Neuronal stem cell (in vitro differentiated cells): Measurements from ENCODE around the gene FAM228B.

Experiments used
- DNase-seq: peaks from one replicate; pipeline ENCODE4 v3.0.0-alpha.2; 2013; ENCODE audit warnings: low spot score
- H2AFZ ChIP-seq: one replicate; pipeline ENCODE4 v1.6.1; 2013; ENCODE audit warnings: mild to moderate bottlenecking, low read length, inconsistent platforms
- H2AK5ac ChIP-seq: 2 replicates; pipeline ENCODE4 v1.6.1; 2013; ENCODE audit warnings: low read depth, mild to moderate bottlenecking, inconsistent platforms, low read length, moderate library complexity, mixed read lengths
- H2BK120ac ChIP-seq: 2 replicates; pipeline ENCODE4 v1.6.1; 2013; ENCODE audit warnings: low read depth, mild to moderate bottlenecking, inconsistent platforms, low read length, moderate library complexity, mixed read lengths
- H2BK12ac ChIP-seq: one replicate; pipeline ENCODE4 v1.6.1; 2013; ENCODE audit warnings: low read length, inconsistent platforms
- H2BK15ac ChIP-seq: 2 replicates; pipeline ENCODE4 v1.6.1; 2013; ENCODE audit warnings: mild to moderate bottlenecking, low read length, inconsistent platforms, mixed read lengths
- H2BK5ac ChIP-seq: one replicate; pipeline ENCODE4 v1.6.1; 2013; ENCODE audit warnings: inconsistent platforms, mild to moderate bottlenecking, low read length, moderate library complexity
- H3K14ac ChIP-seq: one replicate; pipeline ENCODE4 v1.6.1; 2013; ENCODE audit warnings: low read length, inconsistent platforms
- H3K18ac ChIP-seq: 2 replicates; pipeline ENCODE4 v1.6.1; 2013; ENCODE audit warnings: low read length, inconsistent platforms
- H3K23ac ChIP-seq: 2 replicates; pipeline ENCODE4 v1.6.1; 2013; ENCODE audit warnings: low read depth, mild to moderate bottlenecking, mixed read lengths, low read length, inconsistent platforms; ENCODE audit not compliant: poor library complexity
- H3K27ac ChIP-seq: replicated peaks from 3 replicates; pipeline ENCODE4 v1.5.1; 2013; ENCODE audit warnings: low read length, inconsistent platforms
- H3K27me3 ChIP-seq, 3 experiments: 2 replicates each; pipeline ENCODE4 v1.6.1; 2013; ENCODE audit warnings: low read length in 3 of 3, mild to moderate bottlenecking in 2 of 3, inconsistent platforms in 1 of 3, low read depth in 1 of 3, mixed read lengths in 1 of 3, moderate library complexity in 1 of 3; ENCODE audit not compliant: control insufficient read depth in 3 of 3, insufficient read depth in 3 of 3
- H3K36me3 ChIP-seq, 2 donors: replicated peaks in 1 of 2; 2 replicates each; pipeline ENCODE4 v1.6.1; 2013; ENCODE audit warnings: low read length in 2 of 2; ENCODE audit not compliant: control insufficient read depth in 2 of 2, insufficient read depth in 2 of 2
- H3K4ac ChIP-seq: 2 replicates; pipeline ENCODE4 v1.6.1; 2013; ENCODE audit warnings: inconsistent platforms, mild to moderate bottlenecking, low read length, moderate library complexity
- H3K4me1 ChIP-seq, 2 donors: 1 replicate in 1 of 2; 2 replicates in 1 of 2; pipeline ENCODE4 v1.6.1; 2013; ENCODE audit warnings: low read length in 2 of 2, low read depth in 1 of 2; ENCODE audit not compliant: control insufficient read depth in 2 of 2, insufficient read depth in 1 of 2
- H3K4me2 ChIP-seq: one replicate; pipeline ENCODE4 v1.6.1; 2013; ENCODE audit warnings: mild to moderate bottlenecking, low read length, inconsistent platforms; ENCODE audit not compliant: insufficient read depth, poor library complexity, severe bottlenecking
- H3K4me3 ChIP-seq, 2 donors: 2 replicates each; pipeline ENCODE4 v1.5.1; 2013; ENCODE audit warnings: low read length in 2 of 2, mild to moderate bottlenecking in 2 of 2, inconsistent platforms in 1 of 2, moderate library complexity in 1 of 2
- H3K79me1 ChIP-seq: one replicate; pipeline ENCODE4 v1.6.1; 2013; ENCODE audit warnings: low read depth, mild to moderate bottlenecking, inconsistent platforms, low read length, moderate library complexity
- H3K9ac ChIP-seq: one replicate; pipeline ENCODE4 v1.6.1; 2013; ENCODE audit warnings: mild to moderate bottlenecking, low read depth, low read length, inconsistent platforms; ENCODE audit not compliant: poor library complexity
- H3K9me3 ChIP-seq, 2 donors: replicated peaks in 1 of 2; 2 replicates each; pipeline versions ENCODE3 to v1.6.1; 2013; ENCODE audit warnings: low read length in 2 of 2, mild to moderate bottlenecking in 2 of 2, inconsistent platforms in 1 of 2, low read depth in 1 of 2, mixed read lengths in 1 of 2, moderate library complexity in 1 of 2; ENCODE audit not compliant: control insufficient read depth in 2 of 2, insufficient read depth in 1 of 2
- H4K8ac ChIP-seq: one replicate; pipeline ENCODE4 v1.6.1; 2013; ENCODE audit warnings: low read depth, mild to moderate bottlenecking, inconsistent platforms, low read length, moderate library complexity
- H4K91ac ChIP-seq: one replicate; pipeline ENCODE4 v1.6.1; 2013; ENCODE audit warnings: low read length, low read depth, mild to moderate bottlenecking, inconsistent platforms; ENCODE audit not compliant: poor library complexity
- WGBS, 2 donors: extraction: QIAGEN DNeasy Blood & Tissue Kit; methylation state at CpG; one replicate each; pipeline ENCODE4 v1.1.7; 2013; ENCODE audit warnings: missing lambda C conversion rate in 2 of 2, mixed read lengths in 1 of 2; ENCODE audit not compliant: insufficient read length in 2 of 2, insufficient replicate concordance in 1 of 2; ENCODE audit errors: extremely low coverage in 2 of 2; 5-methylcytosine and 5-hydroxymethylcytosine counted together

FAM228B gene

GRCh38 chr2:24080701-24081100 is 42.6 kb upstream of the FAM228B start:
- peaks cover 15 to 50% of the 10 kb centered on the region in 2 donors for H3K36me3 ChIP-seq
- H4K8ac ChIP-seq: no peak overlapping the region
- no peak overlapping the region for H2AK5ac ChIP-seq
- H3K23ac ChIP-seq: no peak overlapping the region
- H2AFZ ChIP-seq: no peak overlapping the region
- H3K4me2 ChIP-seq: no peak overlapping the region
- H3K18ac ChIP-seq: no peak overlapping the region
- no peak overlapping the region for H2BK120ac ChIP-seq
- no peak overlapping the region for H2BK12ac ChIP-seq
- no peak overlapping the region for H3K4me3 ChIP-seq
- DNase-seq: no peak
- no peak overlapping the region for H2BK15ac ChIP-seq
- H3K4ac ChIP-seq: no peak overlapping the region
- H4K91ac ChIP-seq: no peak overlapping the region
- no peaks in the 10 kb centered on the region for H3K27me3 ChIP-seq
- H3K14ac ChIP-seq: no peak overlapping the region
- no peak overlapping the region for H3K9ac ChIP-seq
- no peak overlapping the region for H2BK5ac ChIP-seq
- no peaks in the 10 kb centered on the region for H3K79me1 ChIP-seq
- H3K27ac ChIP-seq: no peak overlapping the region
- no peaks in the 10 kb centered on the region for H3K9me3 ChIP-seq
- peaks cover 0 to 10% of the 10 kb centered on the region in 2 donors for H3K4me1 ChIP-seq
- no CpG with 5 or more reads among the region's 2 CpGs for WGBS, 2 donors

- DNase-seq: no peak
- Histone ChIP-seq H3K23ac (no peak overlapping the region), H2BK5ac (no peak overlapping the region), H2AFZ (peak overlapping the region; percentile 94), H4K8ac (no peak overlapping the region), H3K4ac (no peak overlapping the region), H3K27me3 (no peaks in the 10 kb centered on the region), H3K9me3 (no peaks in the 10 kb centered on the region), H2BK15ac (no peak overlapping the region), H3K18ac (peak overlapping the region; percentile 58), H3K9ac (no peak overlapping the region), H4K91ac (peak overlapping the region; percentile 22), H3K27ac (peak overlapping the region; percentile 98), H3K36me3 (peaks cover 15 to 44% of the 10 kb centered on the region in 2 donors), H2BK12ac (no peak overlapping the region), H3K4me3 (peak overlapping the region; percentile 63 to 92), H2BK120ac (peak overlapping the region; percentile 63), H3K4me1 (peaks cover 0 to 8% of the 10 kb centered on the region in 2 donors), H2AK5ac (peak overlapping the region; percentile 68), H3K79me1 (no peaks in the 10 kb centered on the region), H3K4me2 (peak overlapping the region; percentile 98), H3K14ac (no peak overlapping the region)
- WGBS, 2 donors: no CpG with 5 or more reads among the region's 8 CpGs
Observed at GRCh38 chr2:24082787-24083566, 40.3 kb upstream of the FAM228B start.

GRCh38 chr2:24083567-24084385 is 39.5 kb upstream of the FAM228B start:
- peak overlapping the region; percentile 69 for H2BK12ac ChIP-seq
- no CpG with 5 or more reads among the region's 30 CpGs for WGBS, 2 donors
- H3K27ac ChIP-seq: peak overlapping the region; percentile 98
- peak overlapping the region; percentile 94 for H2BK5ac ChIP-seq
- peak overlapping the region; percentile 99 for H3K18ac ChIP-seq
- H4K8ac ChIP-seq: peak overlapping the region; percentile 87
- no peaks in the 10 kb centered on the region for H3K9me3 ChIP-seq
- H3K79me1 ChIP-seq: no peaks in the 10 kb centered on the region
- peak overlapping the region; percentile 63 for H2BK120ac ChIP-seq
- peak overlapping the region; percentile 94 for H2AFZ ChIP-seq
- H4K91ac ChIP-seq: peak overlapping the region; percentile 16
- H3K4me2 ChIP-seq: peak overlapping the region; percentile 98
- no peak overlapping the region for H3K4ac ChIP-seq
- H3K36me3 ChIP-seq: peaks cover 15 to 37% of the 10 kb centered on the region in 2 donors
- H3K27me3 ChIP-seq: no peaks in the 10 kb centered on the region
- no peak overlapping the region for H2AK5ac ChIP-seq
- H3K23ac ChIP-seq: peak overlapping the region; percentile 60
- peak overlapping the region; percentile 77 for H3K14ac ChIP-seq
- DNase-seq: peak; percentile 78
- H3K9ac ChIP-seq: peak overlapping the region; percentile 92
- H3K4me3 ChIP-seq: peak overlapping the region; percentile 63 to 92
- H3K4me1 ChIP-seq: peaks cover 0 to 8% of the 10 kb centered on the region in 2 donors
- H2BK15ac ChIP-seq: peak overlapping the region; percentile 84
